B cell (primary cell): Measurements from ENCODE around the gene SEPTIN11. TPM values are rescaled to one million over a fixed set of nuclear protein-coding genes. Genes with fewer than 3 reads are reported as not detected.

ENCODE experiments used
- ATAC-seq: fragments of 200-7000 bp; cut with Tn5 transposase; one replicate; pipeline ENCODE4 v1.10.0; 2021; ENCODE audit warnings: low read depth, mild to moderate bottlenecking, moderate number of reproducible peaks, moderate library complexity
- CTCF ChIA-PET: fragments of 350-600 bp; sonication (Branson Sonifier 250); formaldehyde crosslinking; loops from one replicate; lab custom pipeline; 2021; ENCODE audit warnings: antibody characterized with exemption, inconsistent platforms; lab: Charles Lee
- POLR2A ChIA-PET: fragments of 350-600 bp; sonication (Branson Sonifier 250); formaldehyde crosslinking; loops from one replicate; lab custom pipeline; 2021; ENCODE audit warnings: antibody characterized with exemption; lab: Charles Lee
- DNase-seq: peaks from one replicate; pipeline ENCODE4 v3.0.0; 2013
- H2AFZ ChIP-seq: 2 replicates; pipeline ENCODE4 v1.6.1; 2012; ENCODE audit warnings: mild to moderate bottlenecking, low read depth, low read length; ENCODE audit not compliant: insufficient read depth, poor library complexity, severe bottlenecking
- H3K27ac ChIP-seq, 2 donors: 1 replicate in 1 of 2; 2 replicates in 1 of 2; pipeline ENCODE4 v1.5.1; 2012 to 2013; ENCODE audit warnings: low read length in 2 of 2, mild to moderate bottlenecking in 2 of 2, moderate library complexity in 1 of 2
- H3K27me3 ChIP-seq, 4 experiments: fragments of 200-600 bp in 1 of 4; sonication (generic) in 1 of 4; replicated peaks in 1 of 4; 1 replicate in 2 of 4; 2 replicates in 2 of 4; pipeline versions ENCODE4 v1.6.1 to v1.7.0; 2013 to 2016; ENCODE audit warnings: low read length in 3 of 4, mild to moderate bottlenecking in 2 of 4, mixed read lengths in 1 of 4, moderate library complexity in 1 of 4; ENCODE audit not compliant: insufficient read depth in 4 of 4, control insufficient read depth in 3 of 4; ENCODE audit errors: control extremely low read depth in 1 of 4
- H3K36me3 ChIP-seq, 2 experiments: replicated peaks in 1 of 2; 1 replicate in 1 of 2; 2 replicates in 1 of 2; pipeline versions ENCODE4 v1.6.1 to v1.7.1; 2013; ENCODE audit warnings: low read length in 1 of 2; ENCODE audit not compliant: insufficient read depth in 2 of 2, control insufficient read depth in 1 of 2; ENCODE audit errors: control extremely low read depth in 1 of 2, extremely low read depth in 1 of 2
- H3K4me1 ChIP-seq, 2 donors: fragments of 200-600 bp in 1 of 2; sonication (generic) in 1 of 2; 1 replicate in 1 of 2; 2 replicates in 1 of 2; pipeline versions ENCODE4 v1.5.1 to v1.6.1; 2013 to 2017; ENCODE audit warnings: low read length in 2 of 2; ENCODE audit not compliant: control insufficient read depth in 2 of 2, insufficient read depth in 2 of 2
- H3K4me2 ChIP-seq: replicated peaks from 2 replicates; pipeline ENCODE3; 2012; ENCODE audit warnings: mild to moderate bottlenecking, low read depth, low read length; ENCODE audit not compliant: poor library complexity, severe bottlenecking
- H3K4me3 ChIP-seq, 5 experiments: fragments of 200-600 bp in 1 of 5; sonication (generic) in 1 of 5; 1 replicate in 3 of 5; 2 replicates in 2 of 5; pipeline versions ENCODE4 v1.5.1 to v1.7.0; 2011 to 2016; ENCODE audit warnings: low read length in 4 of 5, mild to moderate bottlenecking in 4 of 5, low read depth in 2 of 5, control low read depth in 1 of 5, moderate library complexity in 1 of 5; ENCODE audit not compliant: insufficient read depth in 1 of 5; ENCODE audit errors: control extremely low read depth in 1 of 5, extremely low read depth in 1 of 5
- H3K79me2 ChIP-seq: fragments of 200-600 bp; sonication (generic); one replicate; pipeline ENCODE4 v1.6.0; 2016; ENCODE audit warnings: low read length; ENCODE audit not compliant: control insufficient read depth, insufficient read depth
- H3K9ac ChIP-seq: fragments of 200-600 bp; sonication (generic); 2 replicates; pipeline ENCODE4 v1.6.1; 2017; ENCODE audit warnings: mild to moderate bottlenecking, low read length, moderate library complexity
- H3K9me3 ChIP-seq, 3 donors: one replicate each; pipeline versions ENCODE4 v1.6.1 to v1.7.1; 2013; ENCODE audit warnings: low read length in 2 of 3; ENCODE audit not compliant: control insufficient read depth in 2 of 3, insufficient read depth in 1 of 3; ENCODE audit errors: control extremely low read depth in 1 of 3
- H4K20me1 ChIP-seq: 2 replicates; pipeline ENCODE4 v1.6.0; 2012; ENCODE audit warnings: mild to moderate bottlenecking, low read length; ENCODE audit not compliant: insufficient read depth, control insufficient read depth, poor library complexity, severe bottlenecking
- H3K27ac Mint-ChIP-seq: one replicate; pipeline ENCODE4 v1.8.0; 2021; ENCODE audit warnings: mixed read lengths
- H3K27me3 Mint-ChIP-seq: one replicate; pipeline ENCODE4 v1.8.0; 2021; ENCODE audit warnings: mixed read lengths
- H3K4me1 Mint-ChIP-seq: one replicate; pipeline ENCODE4 v1.8.0; 2021; ENCODE audit warnings: mixed read lengths
- H3K4me3 Mint-ChIP-seq: one replicate; pipeline ENCODE4 v1.8.0; 2021; ENCODE audit warnings: mixed read lengths
- H3K9me3 Mint-ChIP-seq: one replicate; pipeline ENCODE4 v1.8.0; 2022; ENCODE audit warnings: mixed read lengths; ENCODE audit not compliant: insufficient read depth
- EZH2 ChIP-seq: IDR thresholded peaks from 2 replicates; pipeline ENCODE4 v1.6.1; 2012; ENCODE audit warnings: borderline replicate concordance, low read depth, mild to moderate bottlenecking, moderate library complexity, low read length; ENCODE audit not compliant: insufficient read depth, poor library complexity, severe bottlenecking
- WGBS: methylation state at CpG from one replicate; pipeline ENCODE4 v1.1.5; 2013; ENCODE audit warnings: missing lambda C conversion rate; ENCODE audit not compliant: insufficient coverage; 5-methylcytosine and 5-hydroxymethylcytosine counted together
- intact Hi-C: fragments of 100-400 bp; cut with micrococcal nuclease; formaldehyde crosslinking; loops from one replicate; pipeline ENCODE4 v1.10.0; 2022
- polyA plus RNA-seq: library from polyadenylated mRNA; depleted of rRNA; stranded (reverse); fragments of >200 nt; gene quantifications from 2 replicates; pipeline ENCODE4 v1.2.3, GENCODE V29; 2012
- total RNA-seq, 2 donors: library from RNA; stranded (reverse); fragments of 120-200 nt in 1 of 2; gene quantifications; 1 replicate in 1 of 2; 2 replicates in 1 of 2; pipeline versions ENCODE4 v1.2.3 to v1.2.4, GENCODE V29; 2013 to 2022
- TF ChIP-seq, protein P1 (sequence below): fragments of 200-600 bp; IDR thresholded peaks from one replicate; pipeline ENCODE4 v1.8.0; 2022; ENCODE audit warnings: antibody characterized with exemption, mild to moderate bottlenecking

SEPTIN11 gene
- total and polyA plus RNA-seq, 2 donors (not counting 1 experiment from before 2014, with no cell fraction given) = 3.5 to 22.7 TPM

DNA sequence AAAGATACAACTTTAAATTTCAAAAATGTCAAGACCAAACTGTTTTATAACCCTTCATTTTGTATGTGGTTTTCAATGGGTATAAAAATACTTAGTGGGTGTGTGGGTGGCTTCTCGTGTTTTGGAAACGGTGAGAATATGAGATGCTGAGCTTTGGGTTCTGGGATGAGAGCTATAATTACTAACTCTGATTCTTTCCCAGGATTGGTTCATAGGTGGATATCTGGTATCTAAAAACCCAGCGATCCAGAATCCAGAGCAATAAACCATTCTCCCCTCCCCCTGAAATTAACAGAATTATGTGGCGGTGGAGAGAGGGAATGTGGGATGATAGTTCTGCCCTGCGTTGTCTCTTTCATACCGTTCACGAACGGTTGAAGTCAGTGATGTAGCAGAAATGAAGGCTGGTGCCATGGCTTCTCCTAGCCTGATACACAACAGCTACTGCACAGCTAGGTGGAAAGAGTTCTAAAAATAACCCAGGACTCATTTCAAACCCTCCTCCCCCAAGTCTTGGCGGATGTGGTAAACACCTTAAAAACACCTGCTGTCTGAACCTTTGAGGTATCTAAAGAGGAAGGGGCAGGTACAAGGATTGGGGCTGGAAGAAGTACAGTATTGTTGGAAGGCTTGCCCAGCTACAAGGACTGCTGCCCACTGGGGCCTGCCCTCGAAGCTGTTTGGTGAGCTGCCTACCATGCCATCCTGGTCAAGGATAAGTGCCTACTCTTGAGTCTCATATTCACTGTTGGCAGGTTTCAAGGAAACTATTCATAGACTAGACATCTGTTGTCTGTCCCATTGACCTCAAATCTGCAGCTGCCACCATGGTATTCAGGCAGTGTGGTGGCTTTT, 44.5 kb downstream of the SEPTIN11 start:
- H2AFZ ChIP-seq = no peak overlapping the region
- Mint-ChIP-seq H3K4me1 (peaks cover 12% of the 10 kb centered on the region), H3K27ac (no peak overlapping the region), H3K4me3 (no peak overlapping the region), H3K27me3 (no peaks in the 10 kb centered on the region), H3K9me3 (peaks cover 5% of the 10 kb centered on the region)
- H3K4me1 ChIP-seq = peaks cover 0 to 7% of the 10 kb centered on the region in 2 donors
- TF ChIP-seq EZH2 = no peak
- TF ChIP-seq, protein P1, sequence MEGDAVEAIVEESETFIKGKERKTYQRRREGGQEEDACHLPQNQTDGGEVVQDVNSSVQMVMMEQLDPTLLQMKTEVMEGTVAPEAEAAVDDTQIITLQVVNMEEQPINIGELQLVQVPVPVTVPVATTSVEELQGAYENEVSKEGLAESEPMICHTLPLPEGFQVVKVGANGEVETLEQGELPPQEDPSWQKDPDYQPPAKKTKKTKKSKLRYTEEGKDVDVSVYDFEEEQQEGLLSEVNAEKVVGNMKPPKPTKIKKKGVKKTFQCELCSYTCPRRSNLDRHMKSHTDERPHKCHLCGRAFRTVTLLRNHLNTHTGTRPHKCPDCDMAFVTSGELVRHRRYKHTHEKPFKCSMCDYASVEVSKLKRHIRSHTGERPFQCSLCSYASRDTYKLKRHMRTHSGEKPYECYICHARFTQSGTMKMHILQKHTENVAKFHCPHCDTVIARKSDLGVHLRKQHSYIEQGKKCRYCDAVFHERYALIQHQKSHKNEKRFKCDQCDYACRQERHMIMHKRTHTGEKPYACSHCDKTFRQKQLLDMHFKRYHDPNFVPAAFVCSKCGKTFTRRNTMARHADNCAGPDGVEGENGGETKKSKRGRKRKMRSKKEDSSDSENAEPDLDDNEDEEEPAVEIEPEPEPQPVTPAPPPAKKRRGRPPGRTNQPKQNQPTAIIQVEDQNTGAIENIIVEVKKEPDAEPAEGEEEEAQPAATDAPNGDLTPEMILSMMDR = no peak
- no peak overlapping the region for H3K9ac ChIP-seq
- H3K9me3 ChIP-seq = peaks cover 0 to 3% (median 0%) of the 10 kb centered on the region in 3 donors
- DNase-seq (no peak), ATAC-seq (peak; percentile 21)
- 70% methylated on average over 4 of the region's 10 CpGs for WGBS
- intact Hi-C loops = no loop called here
- H3K27me3 ChIP-seq = no peaks in the 10 kb centered on the region
- POLR2A ChIA-PET = no interaction called here
- H3K4me2 ChIP-seq = no peak overlapping the region
- H3K79me2 ChIP-seq = no peaks in the 10 kb centered on the region
- H3K27ac ChIP-seq = no peak overlapping the region
- H4K20me1 ChIP-seq = no peaks in the 10 kb centered on the region
- no peak overlapping the region for H3K4me3 ChIP-seq
- CTCF ChIA-PET = no interaction called here
- H3K36me3 ChIP-seq = peaks cover 6 to 9% of the 10 kb centered on the region in 2 experiments

DNA sequence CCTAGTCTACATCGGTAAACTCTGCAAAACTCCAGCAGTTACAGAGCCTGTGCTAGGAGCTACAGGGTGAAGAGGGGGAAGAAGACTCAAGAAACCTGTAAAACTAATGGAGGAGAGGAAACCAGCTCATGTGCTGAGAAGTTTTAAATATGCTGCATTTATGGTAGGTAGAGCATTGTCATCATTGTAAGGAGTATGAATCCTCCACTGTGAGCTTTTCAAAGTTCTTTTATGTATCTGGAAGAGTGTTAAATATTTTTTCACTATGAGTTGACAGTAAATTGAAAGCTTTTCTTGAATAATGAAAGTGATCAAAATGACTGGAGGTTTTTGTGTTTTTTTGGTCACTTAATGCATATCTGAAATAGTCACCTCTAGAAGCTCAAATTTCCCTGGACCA, 46.2 kb downstream of the SEPTIN11 start:
- ChIA-PET CTCF (no interaction called here), POLR2A (no interaction called here)
- WGBS = no CpG with 5 or more reads among the region's 1 CpG
- H3K27ac ChIP-seq = no peak overlapping the region
- H3K9ac ChIP-seq = no peak overlapping the region
- H3K9me3 ChIP-seq = no peaks in the 10 kb centered on the region
- no peaks in the 10 kb centered on the region for H3K79me2 ChIP-seq
- intact Hi-C loops = no loop called here
- Mint-ChIP-seq H3K4me3 (no peak overlapping the region), H3K9me3 (no peaks in the 10 kb centered on the region), H3K27me3 (no peaks in the 10 kb centered on the region), H3K4me1 (peaks cover 12% of the 10 kb centered on the region), H3K27ac (no peak overlapping the region)
- H2AFZ ChIP-seq = no peak overlapping the region
- peaks cover 6 to 9% of the 10 kb centered on the region in 2 experiments for H3K36me3 ChIP-seq
- H3K4me2 ChIP-seq = no peak overlapping the region
- DNase-seq = no peak
- H3K27me3 ChIP-seq = no peaks in the 10 kb centered on the region
- H4K20me1 ChIP-seq = no peaks in the 10 kb centered on the region
- peaks cover 0 to 7% of the 10 kb centered on the region in 2 donors for H3K4me1 ChIP-seq
- H3K4me3 ChIP-seq = no peak overlapping the region
- no peak for ATAC-seq
- TF ChIP-seq, protein P1 = no peak
- TF ChIP-seq EZH2 = no peak
